HG03432 (cell line): ENCODE results near the gene COL16A1.

Experiments
- ATAC-seq: cut with Tn5 transposase; IDR thresholded peaks from one replicate; pipeline ENCODE4 v1.9.1; 2021; ENCODE audit warnings: mild to moderate bottlenecking, moderate library complexity; ENCODE audit not compliant: unreplicated experiment

COL16A1 gene

DNA sequence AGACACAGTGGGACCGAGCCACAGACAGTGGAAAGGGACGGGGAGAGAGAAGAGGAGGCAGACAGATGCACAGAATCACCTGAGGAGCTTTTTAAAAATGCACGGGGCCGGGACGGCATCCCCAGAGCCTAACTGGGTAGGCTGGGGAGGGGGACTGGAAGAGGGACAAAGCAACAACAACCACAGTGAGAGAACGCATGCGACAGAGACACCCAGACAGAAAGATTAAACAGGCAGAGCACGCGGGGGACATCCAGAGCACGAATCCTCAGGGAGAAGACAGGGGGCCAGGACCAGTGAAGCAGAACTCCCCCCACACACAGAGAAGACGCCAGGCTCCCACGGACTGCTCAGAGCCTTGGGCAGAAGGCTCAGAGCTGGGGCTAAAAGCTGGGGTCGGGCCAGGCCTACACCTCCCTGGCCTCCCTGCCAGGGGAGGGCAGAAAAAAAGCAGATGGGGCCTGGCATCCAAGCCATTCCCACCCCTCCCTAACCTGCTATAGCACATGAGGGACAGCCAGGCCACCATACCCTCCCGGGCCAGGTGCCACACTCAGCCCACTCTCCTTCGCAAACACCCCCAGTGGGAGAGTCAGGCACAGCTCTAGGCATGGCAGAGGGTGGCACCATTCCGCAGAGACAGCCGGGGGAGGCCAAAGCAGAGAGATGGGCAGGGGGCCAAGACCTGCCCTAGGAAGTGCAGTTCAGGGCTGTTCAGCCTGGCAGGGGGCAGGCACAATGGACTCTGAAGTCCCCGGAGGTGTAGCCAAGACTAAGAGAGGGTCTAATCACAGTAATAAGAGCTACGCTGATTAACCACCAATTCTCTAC, 29.8 kb upstream of the COL16A1 start:
- no peak for ATAC-seq

DNA sequence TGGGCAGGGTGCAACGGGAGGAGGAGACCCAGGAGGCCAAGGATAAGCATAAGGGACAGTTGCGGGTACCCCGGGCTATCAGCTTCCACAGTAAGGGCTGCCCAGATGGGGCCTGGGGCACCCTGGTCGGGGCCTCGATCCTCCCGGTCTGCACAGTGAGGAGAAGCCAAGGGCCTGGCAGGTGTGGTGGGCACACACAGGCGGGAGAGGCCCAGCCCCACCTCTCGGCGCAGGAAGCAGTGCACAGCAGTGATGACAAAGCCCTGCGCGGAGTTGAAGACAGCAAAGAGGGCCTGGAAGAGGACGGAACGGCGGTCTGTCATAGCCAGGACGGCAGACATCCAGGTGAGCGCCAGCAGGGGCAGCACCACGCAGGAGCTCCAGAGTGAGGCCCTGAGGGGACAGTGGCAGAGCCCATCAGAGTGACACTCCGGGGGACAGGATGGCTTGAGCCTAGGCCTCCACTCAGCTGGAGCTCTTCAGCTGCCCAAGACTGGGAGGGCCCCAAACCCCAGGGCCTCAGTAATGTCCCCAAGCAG, 29.0 kb upstream of the COL16A1 start:
- no peak for ATAC-seq

DNA sequence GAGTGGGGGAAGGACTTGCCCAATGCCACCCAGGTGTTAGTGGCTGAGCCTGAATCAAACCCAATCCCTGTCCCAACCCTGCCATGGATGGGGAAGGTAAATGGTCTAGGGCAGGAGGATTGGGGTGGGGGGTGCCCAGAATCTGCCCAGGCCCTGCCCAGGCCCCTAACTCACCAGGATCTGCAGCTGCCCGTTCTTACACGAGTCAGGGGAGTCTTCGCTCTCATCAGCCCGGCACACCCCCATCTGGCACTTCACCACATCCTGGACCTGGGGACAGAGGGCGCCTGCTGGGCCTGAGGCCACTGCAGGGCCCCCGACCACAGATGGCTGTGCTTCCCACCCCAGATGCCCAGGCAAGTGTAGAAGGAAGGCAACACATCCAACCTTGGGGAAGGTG, 28.5 kb upstream of the COL16A1 start:
- ATAC-seq = no peak

DNA sequence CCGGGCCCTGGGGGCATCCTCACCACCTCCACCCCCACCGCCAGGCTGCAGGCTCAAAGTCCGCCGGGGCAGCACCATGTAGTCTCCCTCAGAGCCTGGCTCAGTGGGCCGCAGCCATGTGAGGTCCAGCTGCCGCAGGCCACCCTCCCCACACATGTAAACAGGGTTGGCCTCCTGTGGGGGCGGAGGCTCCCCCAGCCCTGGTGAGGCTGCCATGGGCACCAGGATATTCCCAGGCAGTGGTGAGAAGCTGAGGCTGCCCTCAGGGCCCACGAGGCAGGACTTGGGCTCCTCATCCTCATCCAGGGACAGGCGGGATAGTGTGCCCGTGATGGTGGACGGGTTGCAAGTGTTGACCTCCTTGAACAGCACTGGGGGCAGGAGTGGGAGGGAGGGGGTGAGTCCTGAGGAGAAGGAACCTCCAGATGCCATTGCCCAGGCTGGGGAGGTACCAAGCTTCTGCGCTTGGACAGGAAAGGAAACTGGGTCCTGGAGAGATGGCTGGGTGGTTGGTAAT, 27.3 kb upstream of the COL16A1 start:
- no peak for ATAC-seq

DNA sequence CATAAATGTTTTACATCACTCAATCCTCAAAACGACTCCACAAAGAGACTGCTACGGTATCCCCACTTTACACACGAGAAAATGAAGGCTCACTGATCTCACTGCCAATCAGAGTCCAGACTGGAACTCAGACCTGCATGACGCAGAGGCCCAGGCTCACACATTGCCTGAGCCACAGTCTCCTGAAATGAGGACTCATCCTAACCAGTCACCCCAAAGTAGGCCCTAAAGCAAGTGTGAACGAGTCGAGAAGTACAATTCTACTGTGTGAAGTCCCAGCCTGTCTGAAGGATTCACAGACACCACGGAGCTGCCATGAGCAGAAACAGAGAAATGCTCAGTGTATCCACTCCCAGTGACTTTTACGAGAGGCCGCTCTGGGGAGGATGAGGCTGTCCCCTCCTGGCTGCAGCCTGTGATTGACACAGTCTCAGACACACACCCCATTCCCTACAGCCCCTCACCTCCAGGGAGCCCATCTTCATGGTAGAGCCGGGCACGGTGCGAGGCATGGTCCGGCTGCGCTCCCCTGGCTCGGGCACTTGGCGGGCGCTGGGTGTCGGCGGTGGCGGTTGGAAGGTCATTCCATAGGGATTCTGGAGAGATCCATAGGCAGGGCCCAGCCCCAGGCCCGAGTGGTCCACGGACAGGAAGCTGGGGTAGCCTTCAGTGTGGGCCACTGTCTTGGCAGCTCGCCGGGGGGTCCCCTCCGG, 26.7 kb upstream of the COL16A1 start:
- ATAC-seq = no peak

DNA sequence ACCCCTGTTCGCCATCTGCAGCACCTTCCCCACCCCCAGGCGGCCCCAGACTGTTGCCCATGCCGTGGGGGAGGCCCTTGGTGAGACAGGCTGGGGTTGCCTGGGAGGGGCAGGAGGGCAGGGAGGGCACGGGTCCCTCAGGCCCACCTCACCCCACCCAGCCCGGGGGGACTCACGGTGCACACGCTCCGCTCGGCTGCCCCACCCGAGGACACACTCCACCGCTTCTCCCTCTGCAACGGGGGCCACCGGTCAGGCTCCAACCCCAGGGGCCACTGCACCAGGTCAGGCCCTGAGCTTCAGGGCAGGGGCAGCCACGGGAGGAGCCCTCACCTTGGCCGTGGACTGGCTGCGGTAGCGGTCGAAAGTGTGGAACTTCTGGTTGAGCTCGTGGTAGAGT, 24.0 kb upstream of the COL16A1 start:
- no peak for ATAC-seq

DNA sequence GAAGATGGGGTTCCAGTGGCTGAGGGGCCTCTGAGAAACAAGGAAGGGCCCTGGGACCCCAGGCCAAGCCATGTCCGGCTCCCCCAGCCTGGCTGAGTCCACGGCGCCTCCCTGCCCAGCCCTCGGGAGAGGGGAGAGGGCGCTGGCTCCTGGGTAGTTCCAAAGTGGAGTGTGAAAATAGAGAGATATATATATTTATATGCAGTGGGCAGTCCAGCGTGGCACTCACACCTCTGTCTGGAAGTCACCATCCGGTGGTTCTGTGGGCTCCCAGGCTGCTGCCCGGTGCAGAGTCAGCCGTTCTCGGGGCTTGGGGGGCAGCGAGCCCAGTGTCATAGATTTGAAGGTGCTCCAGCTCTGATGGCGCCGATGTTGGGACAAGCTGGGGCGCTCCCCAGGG, 23.4 kb upstream of the COL16A1 start:
- ATAC-seq = no peak

DNA sequence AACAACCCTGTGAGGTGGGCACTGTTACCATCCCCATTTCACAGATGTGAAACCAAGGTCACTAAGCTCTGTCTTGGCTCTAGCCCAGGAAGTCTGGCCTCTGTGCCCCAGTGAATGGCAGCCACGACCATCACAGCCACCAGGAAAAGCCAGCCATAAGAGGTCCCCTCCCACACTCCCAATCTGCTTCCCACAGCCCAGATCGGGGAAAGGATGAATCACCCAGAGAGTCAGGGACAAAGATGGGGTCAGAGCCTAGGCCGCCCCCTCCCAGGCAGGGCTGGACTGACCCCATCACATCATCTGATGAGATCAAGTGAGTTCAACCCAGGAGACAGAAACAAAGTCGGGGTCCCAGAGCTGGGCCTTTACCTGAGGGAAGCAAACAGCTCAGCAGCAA, 22.9 kb upstream of the COL16A1 start:
- ATAC-seq = no peak

DNA sequence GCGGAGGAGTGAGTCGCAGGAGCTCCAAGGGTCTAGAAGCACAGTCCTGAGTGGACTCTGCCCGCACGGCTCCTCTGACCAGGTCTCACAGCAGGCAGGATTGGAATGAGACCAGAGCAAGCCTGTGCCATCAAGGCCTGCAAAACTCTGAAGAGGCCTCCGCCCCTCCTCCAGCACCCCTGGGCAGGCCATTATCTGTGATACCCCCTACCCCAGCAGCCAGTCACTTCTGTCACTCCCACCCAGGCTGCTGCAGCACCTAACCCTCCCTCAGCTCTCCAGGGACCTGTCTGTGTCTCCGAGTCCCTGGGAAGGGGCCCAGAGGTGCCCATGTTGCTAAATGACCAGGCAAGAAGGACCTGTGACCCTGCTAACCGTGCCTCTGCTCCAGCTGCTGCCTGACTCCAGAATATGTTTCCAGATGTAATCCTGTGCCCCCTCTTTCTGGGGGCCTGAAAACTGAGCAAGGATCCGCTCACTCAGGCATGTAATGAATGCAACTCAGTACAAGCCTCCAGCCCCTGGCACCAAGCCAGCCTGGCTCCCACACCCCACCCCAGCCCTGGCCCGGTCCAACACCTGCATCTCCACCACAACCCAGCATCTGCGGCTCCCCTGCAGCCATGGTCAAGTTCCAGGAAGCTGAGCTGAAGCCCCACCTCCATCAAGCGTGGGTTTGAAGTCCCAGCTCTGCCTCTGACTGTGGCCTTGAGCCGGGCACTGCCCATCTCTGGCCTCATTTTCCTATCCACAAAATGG, 22.1 kb upstream of the COL16A1 start:
- no peak for ATAC-seq

DNA sequence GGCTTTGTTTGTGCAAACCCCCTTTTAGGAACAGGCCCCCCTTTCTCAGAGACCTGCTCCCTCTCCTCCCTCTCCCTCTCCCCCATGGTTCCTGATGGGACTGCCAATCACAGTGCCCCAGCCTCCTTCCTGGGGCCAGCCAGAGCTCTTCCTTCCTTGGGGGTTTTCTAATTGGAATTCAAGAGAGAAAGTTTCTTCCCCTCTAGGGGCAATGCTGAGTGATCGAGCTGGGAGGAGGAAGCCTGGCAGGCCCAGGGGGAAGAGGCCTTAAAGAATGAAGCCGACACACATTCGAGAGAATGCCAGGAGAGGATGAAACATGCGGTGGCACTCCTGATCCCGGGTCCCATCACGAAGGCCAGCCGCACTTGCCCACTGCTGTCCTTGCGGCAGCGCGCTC, 21.3 kb upstream of the COL16A1 start:
- no peak for ATAC-seq

DNA sequence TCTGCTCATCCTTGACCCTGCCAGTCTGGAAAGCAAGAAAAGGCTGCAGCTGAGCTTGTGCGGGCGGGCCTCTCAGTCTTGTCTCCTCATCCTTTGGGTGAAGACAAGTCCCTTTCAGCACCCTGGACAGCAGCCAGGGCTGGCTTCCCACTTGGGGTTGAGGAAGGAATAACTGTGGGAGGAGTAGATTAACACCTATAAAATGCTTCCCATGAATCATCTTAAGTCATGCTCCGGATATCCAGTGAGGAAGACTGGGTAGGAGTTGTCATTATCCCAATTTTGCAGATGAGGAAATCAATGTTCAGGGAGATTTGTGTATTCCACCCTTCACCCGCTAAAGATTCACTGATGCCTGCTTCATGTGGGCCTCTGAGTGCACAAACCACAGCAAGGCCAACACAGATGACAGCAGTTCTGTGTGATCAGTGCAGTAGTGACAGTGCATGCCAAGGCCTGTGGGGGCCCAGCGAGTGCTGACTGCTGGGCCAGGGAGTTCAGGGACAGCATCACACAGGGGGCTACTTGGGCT, 20.1 kb upstream of the COL16A1 start:
- no peak for ATAC-seq

DNA sequence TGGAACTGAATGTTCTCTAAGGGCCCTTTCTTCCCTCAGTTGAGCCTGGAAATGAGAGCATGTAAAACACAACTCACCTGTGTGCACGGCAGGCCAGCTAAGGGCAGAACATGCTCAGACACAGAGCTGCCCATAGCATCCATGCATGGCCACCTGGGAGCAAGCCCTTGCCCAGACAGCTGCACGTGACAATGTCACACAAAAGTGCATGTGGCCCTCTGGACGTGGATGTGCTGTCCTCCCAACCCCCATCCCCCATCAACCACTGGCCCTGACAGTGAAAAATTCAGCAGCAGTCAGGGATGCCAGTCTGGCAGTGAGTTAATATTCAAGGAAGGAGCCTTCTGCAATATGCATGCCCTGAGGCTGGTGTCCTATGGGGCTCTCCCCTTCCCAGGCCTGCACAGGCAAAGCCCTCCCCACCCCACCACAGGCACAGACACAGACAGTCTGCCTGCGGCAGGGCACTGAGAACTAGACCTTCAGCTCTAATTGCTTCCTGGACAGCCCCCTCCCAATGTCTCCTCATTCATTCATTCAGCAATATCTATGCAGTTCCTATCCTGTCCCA, 14.6 kb upstream of the COL16A1 start:
- no peak for ATAC-seq

DNA sequence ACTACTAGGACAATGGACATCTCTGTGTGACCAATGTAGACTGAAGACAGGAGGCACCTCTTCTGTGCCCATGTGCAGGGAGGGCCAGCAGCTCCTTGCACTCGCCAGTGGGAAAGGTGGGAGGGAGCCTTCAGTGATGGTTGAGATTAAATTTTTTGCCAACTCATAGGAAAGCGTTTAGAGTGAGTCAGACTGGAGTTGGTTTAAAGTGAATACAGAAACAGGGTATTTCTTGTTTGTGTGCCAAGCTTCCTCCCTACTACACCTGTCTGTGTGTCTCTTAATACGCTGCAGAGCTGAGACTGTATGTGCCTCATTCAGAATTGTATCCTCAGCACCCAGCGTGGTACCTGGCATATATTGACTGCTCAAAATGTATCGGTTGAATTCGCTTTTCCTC, 13.5 kb upstream of the COL16A1 start:
- no peak for ATAC-seq

DNA sequence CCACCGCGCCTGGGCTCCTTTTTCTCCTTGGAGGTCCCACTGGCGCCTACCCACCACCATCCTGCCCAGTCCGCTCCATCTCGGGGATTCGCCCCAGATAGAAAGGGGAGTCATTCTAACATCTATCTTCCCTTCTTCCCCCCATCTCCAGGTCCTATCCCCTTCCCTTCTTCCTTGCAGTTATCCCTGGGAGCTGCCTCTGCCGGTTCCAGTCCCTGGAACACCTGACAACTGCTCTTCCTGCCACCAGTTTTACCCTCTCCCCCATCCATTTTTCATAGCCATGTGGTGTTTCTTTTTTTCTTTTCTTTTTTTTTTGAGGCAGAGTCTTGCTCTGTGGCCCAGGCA, 12.0 kb upstream of the COL16A1 start:
- ATAC-seq = no peak

DNA sequence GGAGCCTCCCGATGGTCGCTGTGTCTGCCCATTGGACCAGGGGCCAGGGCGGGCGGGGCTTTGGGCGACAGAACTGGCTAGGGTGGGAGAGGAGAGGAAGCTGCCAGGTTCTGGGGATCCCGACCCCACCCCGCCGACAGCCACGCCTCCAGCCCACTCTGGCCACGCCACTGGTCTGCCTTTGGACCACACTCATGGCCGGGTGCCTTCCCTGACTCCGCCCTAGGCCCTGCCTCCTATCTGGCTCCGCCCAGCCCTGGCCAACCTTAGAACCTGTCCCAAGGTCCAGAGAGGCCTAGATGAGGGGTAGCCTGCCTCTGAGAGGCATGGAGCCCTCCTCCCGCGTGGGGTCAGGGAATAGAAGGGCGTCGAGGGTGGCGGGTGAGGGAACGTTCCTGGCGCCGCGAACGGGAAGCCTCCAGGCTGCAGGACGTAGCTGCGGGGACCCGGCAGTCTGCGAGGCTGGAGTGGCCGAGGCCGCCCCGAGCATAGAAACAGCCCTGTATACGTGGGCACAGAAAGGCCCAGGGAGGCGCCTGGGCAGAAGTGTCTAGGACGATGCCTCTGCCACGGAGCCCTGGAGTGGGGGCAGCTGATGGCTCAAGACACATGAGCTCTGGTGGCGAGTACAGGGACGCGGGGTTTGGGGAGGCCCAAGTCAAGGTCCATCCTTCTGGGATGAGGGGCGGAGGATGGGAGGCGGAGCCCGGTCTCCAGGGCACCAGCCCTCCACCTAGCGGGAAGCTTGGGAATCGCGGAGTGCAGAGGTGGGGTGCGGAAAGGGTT, 11.5 kb upstream of the COL16A1 start:
- ATAC-seq = no peak

DNA sequence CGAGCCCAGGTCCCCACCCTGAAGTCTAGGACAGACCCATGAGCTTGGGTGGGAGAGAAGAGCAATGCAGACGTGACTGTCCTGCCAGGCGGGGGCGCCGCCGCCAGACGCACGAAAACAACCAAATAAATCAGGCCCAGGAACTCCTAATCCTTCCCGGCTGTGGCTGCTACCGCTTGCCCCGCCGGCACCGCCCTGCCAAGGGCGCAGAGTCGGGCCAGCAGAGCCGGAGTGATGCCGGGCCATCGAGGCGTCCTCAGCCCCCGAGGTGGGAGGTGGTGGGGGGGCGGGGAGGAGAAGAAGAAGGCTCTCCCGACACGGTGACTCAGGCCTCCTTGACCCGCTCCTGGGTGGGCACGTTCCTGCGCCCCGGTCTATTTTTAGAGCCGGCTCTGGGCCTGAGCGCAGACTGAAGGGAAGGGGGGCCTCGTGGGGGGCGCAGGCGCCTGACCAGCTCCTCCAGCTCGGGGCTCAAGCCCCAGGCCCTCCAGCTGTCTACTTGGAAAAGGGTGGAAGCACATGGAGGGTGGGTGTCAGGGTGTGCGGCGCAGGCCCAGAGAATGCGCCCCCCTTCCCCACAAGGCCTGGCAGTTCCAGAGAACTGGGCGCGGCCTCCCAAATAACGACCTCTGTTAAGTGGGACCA, 10.7 kb upstream of the COL16A1 start:
- no peak for ATAC-seq

DNA sequence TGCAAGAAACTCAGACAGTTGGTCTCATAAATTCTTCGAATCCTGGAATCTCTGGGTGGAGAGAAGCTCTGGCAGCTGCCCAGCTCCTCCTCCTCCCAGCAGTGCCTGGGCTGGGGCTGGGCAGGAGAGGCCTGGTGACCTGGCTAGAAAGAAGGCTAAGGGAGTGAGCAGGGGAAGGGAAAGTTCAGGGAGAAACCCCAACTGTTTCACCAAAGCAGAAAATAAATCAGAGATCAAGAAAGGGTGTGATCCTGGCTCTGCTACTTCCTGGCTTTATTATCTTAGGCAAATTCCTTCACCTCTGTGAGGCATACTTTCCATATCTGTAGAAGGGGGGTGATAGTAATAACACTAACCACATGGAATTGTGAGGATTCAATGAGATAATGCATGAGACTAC, 8.8 kb upstream of the COL16A1 start:
- ATAC-seq = no peak

DNA sequence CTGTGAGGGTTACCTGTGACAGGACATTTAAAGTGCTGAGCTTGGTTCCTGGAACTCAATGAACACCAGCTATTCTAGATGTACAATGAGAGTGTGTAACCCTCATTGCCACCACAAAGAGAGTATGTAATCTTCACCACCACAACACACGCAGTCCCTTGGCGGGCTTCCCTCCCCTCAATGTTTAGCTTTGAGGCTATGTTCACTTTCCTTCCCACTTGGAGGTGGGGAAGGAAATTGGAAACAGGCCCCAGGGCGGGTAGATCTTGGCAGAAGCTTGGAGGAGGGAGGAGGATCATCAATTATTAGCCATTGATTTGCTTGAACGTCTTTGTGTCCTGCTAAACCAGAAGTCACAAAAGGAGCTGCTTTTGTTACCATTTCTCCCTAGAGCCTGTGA, 8.3 kb upstream of the COL16A1 start:
- no peak for ATAC-seq

DNA sequence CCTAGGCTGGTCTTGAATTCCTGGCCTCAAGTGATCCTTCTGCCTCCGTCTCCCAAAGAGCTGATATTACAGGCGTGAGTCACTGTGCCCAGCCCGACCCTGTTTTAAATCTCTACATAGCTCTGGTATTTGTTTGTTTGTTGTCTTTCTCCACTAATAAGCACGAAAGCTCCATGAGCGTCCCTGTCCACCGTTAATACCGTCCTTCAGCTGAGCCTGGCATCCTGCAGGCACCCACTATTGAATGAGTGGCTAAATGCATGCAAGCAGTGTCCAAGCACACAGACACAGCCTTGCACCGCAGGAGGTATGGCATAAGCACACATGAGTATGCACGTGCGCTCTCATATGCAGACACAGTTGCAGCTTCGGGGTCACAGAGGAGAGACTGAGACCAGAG, 4.5 kb upstream of the COL16A1 start:
- ATAC-seq = no peak

DNA sequence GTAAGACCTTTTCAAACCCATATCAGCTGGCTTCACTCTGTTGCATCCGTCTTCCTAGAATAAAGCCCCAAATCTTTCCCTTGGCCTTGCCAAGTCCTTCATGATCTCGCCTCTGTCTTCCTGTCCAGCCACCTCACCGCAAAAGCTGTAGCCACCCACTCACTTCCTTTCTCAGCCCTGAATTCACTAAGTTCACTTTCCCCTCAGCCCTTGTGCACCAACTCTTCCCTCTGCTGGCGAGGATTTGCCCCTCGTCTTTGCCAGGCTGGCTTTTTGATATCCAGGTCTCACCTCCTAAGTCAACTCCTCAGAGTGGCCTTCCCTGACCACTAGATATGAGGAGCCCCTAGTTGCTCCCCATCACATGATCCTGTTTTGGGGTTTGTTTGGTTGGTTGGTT, 3.9 kb upstream of the COL16A1 start:
- no peak for ATAC-seq
